SKM-1 (cell line): ENCODE measurements around the gene MSL3B.

Source experiments
- DNase-seq: peaks from one replicate; lab custom pipeline; 2025; ENCODE audit not compliant: unreplicated experiment; lab: John Stamatoyannopoulos, UW

The MSL3B gene

GRCh38 chr2:233853883-233854240, 14.3 kb downstream of the MSL3B start:
- DNase-seq: no peak

DNA sequence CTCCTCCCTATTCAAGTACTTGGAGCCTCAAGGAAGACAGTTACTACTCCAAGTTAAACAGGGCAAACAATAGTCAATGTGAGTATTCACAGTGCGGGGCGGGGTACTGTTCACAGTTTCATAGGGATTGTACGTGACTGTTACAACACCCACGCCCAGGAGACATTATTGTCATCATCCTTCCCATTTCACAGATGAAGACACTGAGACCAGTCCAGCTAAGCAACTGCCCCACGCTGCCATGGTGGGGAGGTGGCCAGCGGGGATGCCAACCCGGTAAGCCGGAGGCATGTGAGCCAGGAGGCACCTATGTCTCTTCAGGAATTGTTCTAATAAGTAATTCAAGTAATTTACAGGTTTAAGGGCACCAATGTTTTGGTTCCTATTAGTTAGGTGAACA, 14.8 kb downstream of the MSL3B start:
- no peak for DNase-seq

DNA sequence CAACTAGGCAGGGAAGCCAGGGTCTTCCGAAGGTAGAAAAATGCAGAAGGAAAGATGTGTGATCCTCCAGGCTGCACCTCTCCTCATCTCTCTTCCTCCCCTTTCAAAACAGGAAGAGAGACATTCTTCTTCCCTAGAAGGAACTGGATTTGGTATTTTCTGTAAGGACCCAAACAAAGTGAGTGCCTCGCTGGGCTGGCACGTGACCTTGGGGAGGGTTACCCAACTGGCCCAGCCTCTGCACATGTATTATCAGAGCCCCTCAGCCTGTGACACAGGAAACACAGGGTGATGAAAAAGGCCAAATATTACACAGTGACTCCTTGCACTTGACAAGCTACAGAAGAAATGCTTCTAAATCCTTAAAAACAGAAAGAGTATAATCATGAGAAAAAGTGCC, 16.1 kb downstream of the MSL3B start:
- no peak for DNase-seq

DNA sequence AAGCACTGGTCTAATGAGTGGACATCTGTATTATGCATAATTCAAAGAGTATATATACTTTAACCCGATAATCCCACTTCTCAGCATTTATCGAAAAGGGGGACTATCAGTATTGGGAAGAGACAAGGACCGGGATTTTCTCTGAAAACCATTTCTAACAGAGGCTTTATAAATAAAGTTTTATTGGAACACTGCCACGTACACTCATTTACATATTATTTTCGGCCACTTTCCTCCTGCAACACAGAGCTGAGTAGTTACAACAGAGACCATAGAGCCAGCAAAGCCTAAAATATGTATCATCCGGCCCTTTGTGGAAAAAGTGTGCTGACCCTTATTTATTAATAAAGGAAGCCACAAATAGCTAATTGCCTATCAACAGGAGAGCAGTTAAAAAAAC, 17.0 kb downstream of the MSL3B start:
- no peak for DNase-seq

GRCh38 chr2:233850745-233851144, 17.4 kb downstream of the MSL3B start:
- DNase-seq: no peak

- no peak for DNase-seq
Measured at GRCh38 chr2:233849607-233850271, 18.4 kb downstream of the MSL3B start.

GRCh38 chr2:233848276-233848675, 19.9 kb downstream of the MSL3B start:
- no peak for DNase-seq

DNA sequence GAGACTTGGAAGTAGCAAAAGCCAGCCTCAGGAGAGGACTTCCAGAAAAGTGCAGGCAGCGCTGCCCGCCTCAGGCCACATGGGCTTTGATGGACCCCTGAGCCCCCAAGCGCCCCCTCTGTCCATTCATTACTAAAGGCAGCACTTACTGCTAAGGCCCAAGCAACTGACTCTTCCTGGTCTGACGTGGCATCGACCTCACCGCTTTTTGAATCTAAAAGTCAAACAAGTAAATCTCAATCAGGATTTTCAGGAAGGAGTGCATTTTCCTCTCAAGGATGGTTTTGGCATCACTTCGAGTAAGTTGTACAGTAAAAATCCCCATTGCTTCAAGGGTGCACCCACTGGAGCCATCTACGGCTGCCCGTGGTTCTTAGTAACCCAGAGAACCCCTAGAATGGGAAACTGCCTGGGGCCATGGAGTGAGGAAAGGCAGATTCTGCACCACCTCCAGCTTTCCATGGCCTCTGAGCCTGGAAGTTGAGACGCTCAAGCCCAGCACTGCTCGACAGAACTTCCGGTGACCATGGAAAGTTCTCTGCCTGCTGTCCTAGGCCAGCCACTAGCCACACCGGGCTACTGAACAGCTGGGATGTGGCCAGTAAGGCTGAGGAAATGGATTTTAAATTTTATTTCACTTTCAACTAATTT, 20.8 kb downstream of the MSL3B start:
- no peak for DNase-seq

DNA sequence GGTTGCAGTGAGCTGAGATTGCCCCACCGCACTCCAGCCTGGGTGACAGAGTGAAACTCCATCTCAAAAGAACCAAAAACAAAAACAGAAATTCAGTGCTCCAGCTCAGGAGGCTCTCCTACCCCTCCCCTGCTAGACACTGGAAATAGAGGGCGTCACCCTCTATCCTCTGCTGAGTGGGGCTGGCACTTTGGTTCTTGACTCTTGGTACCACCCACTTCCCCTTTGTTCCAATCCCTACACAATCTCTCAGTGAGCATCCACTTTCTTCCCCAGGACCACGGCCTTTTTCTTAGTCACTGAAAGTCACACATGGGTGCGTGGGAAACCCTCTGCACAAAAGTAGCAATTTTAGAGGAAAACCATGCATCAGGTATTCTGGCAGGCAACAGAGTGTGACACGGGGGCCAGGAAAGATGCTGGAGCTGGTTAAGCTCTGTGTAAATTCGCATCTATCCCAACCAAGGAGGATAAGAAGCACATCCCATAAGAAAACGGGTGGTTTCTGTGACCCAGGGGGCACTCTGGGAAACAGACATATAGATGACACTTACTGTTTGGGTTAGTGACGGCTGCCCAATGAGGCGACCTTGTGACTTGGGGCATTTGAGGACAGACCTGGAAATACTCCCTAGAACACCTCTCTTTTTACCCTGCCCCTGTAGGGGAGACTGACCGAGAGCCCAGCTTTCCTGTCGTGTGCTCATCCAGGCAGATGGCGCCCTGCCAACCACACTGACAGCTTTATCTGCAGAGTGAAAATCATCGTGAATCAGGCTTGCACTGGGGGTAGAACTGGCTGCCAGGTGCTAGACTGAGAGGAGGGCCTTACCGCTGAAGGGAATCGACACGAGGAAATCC, 21.6 kb downstream of the MSL3B start:
- no peak for DNase-seq

- DNase-seq: no peak
Measured at GRCh38 chr2:233845301-233846060, 22.7 kb downstream of the MSL3B start.

DNA sequence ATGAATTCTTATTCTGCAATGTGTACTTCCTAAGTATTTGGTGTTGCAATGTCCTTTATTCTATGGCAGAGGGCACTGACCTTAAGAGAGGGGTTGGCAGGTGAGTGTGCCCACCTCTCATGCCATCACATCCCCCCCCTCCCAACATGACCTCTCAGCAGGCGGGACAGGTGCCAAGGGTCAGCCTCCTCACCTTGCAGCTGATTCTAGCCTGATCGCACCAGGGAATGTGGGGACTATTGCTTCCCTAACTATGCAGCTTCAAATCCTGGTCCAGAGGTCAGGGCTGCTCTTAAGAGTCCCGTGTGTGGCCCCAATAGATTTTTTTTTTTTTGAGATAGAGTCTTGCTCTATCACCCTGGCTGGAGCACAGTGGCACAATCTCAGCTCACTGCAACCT, 23.4 kb downstream of the MSL3B start:
- DNase-seq: no peak

GRCh38 chr2:233844064-233844807, 23.9 kb downstream of the MSL3B start:
- DNase-seq: no peak

GRCh38 chr2:233841183-233841582, 27.0 kb downstream of the MSL3B start:
- DNase-seq: no peak

DNA sequence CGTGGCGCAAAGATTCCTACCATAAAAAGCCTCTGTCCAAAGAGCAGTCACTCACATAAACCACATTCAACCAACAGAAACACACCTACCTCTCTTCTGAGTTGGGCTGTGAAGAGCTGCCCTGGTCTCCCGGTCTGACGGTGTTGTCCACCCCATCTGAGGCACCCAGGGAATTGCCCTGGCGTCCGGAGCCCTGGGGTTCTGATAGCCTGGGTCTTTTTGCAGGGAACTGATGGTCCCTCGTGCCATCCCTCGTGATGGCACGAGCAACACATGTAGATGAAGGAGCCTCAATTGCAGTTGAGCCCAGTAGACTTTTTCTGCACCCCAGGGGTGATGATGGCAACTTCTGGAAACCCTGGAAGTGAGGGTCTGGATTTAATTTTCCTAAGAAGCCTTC, 27.7 kb downstream of the MSL3B start:
- no peak for DNase-seq

GRCh38 chr2:233839447-233839820, 28.8 kb downstream of the MSL3B start:
- DNase-seq: no peak

DNA sequence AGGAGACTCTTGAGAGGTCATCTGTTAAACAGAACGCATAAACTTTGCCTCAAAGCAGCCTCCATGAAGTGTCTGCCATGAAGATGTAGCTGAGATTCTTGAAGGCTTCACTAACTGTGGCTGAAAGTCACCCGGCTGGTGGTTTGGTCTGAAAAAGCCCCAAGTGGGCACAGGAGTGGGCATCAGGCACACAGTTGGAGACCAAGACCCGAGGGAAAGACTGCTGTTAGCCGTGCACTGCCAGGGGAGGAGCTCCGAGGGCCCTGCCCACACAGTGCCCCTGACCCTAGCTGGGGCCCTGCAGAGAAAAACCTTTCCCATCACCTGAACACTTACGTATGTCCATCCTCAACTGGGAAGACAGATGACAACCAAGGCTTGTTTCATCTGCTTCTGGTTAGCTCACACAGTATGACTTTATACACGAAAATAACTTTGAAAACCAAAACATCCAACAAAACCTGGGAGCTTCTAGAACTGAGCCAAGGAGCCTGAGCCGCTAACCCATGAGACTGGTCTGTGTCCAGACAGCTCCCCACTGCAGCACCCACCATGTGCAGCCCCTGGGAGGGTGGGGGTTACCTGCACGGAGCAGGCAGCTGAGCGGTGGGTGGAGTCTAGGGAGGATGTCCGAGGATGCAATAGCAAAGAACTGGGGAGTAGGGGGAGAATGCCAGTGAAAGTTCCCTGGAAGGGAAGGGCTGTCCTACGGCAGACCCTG, 29.3 kb downstream of the MSL3B start:
- DNase-seq: no peak

GRCh38 chr2:233838251-233838650, 29.9 kb downstream of the MSL3B start:
- DNase-seq: no peak

GRCh38 chr2:233837694-233838229, 30.4 kb downstream of the MSL3B start:
- DNase-seq: no peak

DNA sequence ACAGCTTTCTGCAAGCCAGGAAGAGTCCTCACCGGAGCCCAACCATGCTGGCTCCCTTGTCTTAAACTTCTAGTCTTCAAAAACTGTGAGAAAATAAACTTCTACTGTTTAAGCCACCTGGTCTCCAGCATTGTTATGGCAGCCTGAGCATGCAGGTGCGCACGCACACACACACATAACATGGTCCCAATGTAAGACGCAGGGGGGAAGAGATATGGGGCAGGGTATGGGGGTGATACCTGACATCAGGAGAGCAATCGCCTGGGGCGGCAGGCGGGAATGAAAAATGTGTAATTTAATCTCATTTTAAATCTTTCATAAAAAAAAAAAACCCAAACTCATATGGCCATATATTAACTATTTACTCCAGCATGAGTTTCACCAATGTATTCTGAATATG, 31.8 kb downstream of the MSL3B start:
- no peak for DNase-seq
